HG03520 (cell line): ENCODE measurements around the gene RTP1.
"Not testable (repeated sequence)": the region's sequence is repeated elsewhere in the genome, so short reads cannot be mapped to it uniquely, and the experiment has no call there.

Source experiments
- ATAC-seq: cut with Tn5 transposase; IDR thresholded peaks from one replicate; pipeline ENCODE4 v1.9.1; 2021; ENCODE audit warnings: mild to moderate bottlenecking, moderate library complexity; ENCODE audit not compliant: unreplicated experiment

Gene RTP1

DNA sequence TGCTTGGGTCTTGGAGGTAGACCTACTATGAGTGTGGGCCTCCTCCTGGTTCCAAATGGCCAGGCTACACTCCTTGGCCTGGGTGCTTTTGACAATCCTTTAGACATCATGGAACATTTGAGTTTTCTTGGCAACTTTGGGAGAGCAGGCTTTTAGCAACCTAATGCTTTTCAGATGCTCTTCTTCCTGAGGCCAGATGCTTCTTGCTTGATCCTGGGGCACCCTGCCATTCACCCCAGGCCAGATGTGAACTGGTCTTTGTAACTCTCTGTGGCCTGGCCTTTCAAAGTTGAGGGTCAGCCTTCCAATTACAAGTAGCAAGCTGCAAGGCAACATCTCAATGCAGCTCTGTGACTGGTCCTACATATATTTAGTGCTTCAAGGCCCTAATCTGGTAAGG is 40.5 kb downstream of the RTP1 start:
- no peak for ATAC-seq

DNA sequence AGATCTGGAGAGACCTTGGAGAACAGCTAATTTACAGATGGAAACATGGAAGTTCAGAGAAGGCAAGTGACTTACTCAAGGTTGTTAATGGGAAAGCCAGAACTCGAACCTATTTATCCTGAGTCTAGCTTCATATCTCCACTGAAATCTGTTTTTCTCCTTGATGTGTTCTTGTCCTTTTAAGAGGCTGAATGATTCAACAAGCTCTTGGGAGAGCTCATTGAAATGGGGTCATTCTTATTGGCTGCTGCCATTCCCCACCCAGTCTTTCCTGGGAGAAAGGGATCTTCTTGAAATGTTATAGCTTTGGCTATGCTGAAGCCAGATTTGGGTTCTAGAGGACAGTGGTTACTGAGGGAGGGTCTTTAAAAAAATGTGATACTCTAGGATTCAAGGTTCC is 41.0 kb downstream of the RTP1 start:
- ATAC-seq: no peak

- not testable (repeated sequence) for ATAC-seq
Observed at GRCh38 chr3:187238835-187239234, 41.5 kb downstream of the RTP1 start.

- ATAC-seq: no peak
Observed at GRCh38 chr3:187242435-187242834, 45.1 kb downstream of the RTP1 start.

DNA sequence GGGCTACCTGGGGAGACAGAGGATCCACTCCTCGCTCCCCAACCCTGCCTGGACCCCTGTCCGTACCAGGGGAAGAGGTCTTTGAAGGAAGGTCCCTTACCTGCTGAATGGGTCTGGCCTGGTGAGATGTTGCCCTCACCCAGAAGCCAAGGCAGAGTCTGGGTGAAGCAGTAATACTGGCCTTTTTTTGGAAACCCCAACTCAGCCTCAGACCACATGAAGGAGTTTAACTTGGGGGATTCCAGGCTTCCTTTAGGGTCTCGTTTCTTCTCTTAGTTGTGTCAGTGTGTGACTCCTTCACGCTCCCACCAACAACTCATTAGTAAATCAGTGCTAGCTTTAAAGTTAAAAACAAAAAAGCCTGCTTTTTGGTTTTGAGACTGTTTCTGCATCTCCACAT is 45.6 kb downstream of the RTP1 start:
- ATAC-seq: no peak

- no peak for ATAC-seq
Observed at GRCh38 chr3:187243933-187244524, 46.7 kb downstream of the RTP1 start.

GRCh38 chr3:187247398-187247797 is 50.1 kb downstream of the RTP1 start:
- ATAC-seq: no peak
